Measurements from ENCODE around the gene HMX2.
"Not testable (repeated sequence)": the region's sequence is repeated elsewhere in the genome, so short reads cannot be mapped to it uniquely, and the experiment has no call there.

HMX2 gene

GRCh38 chr10:123153486-123154091, 5.7 kb downstream of the HMX2 start:
- DNase-seq (ENCODE audit: low read depth) = no peak

- DNase-seq (ENCODE audit: low read depth) = peak; percentile 87
These were observed 6.3 kb downstream of the HMX2 start, which contains the start of gene BUB3 for GRCh38 chr10:123154092-123154710. Gene BUB3, plus strand, starts transcription at chr10:123154402. Its CDS starts 516 bp downstream, at chr10:123154918.

- DNase-seq (ENCODE audit: low read depth) = no peak
These were observed 7.0 kb downstream of the HMX2 start for GRCh38 chr10:123154711-123155505.

GRCh38 chr10:123156078-123156477, 8.1 kb downstream of the HMX2 start:
- no peak for DNase-seq (ENCODE audit: low read depth)

- DNase-seq (ENCODE audit: low read depth) = no peak
These were observed 9.3 kb downstream of the HMX2 start for GRCh38 chr10:123157210-123157609.

GRCh38 chr10:123158682-123159081, 10.7 kb downstream of the HMX2 start:
- DNase-seq (ENCODE audit: low read depth) = no peak

GRCh38 chr10:123160311-123160980, 12.5 kb downstream of the HMX2 start:
- DNase-seq (ENCODE audit: low read depth) = no peak

GRCh38 chr10:123164319-123164718, 16.4 kb downstream of the HMX2 start:
- no peak for DNase-seq (ENCODE audit: low read depth)

GRCh38 chr10:123165445-123166072, 17.6 kb downstream of the HMX2 start:
- DNase-seq (ENCODE audit: low read depth) = no peak

GRCh38 chr10:123166618-123167017, 18.7 kb downstream of the HMX2 start:
- no peak for DNase-seq (ENCODE audit: low read depth)

- DNase-seq (ENCODE audit: low read depth) = no peak
These were observed 23.0 kb downstream of the HMX2 start for GRCh38 chr10:123170961-123171360.

GRCh38 chr10:123171616-123172015, 23.7 kb downstream of the HMX2 start:
- not testable (repeated sequence) for DNase-seq (ENCODE audit: low read depth)

- no peak for DNase-seq (ENCODE audit: low read depth)
These were observed 27.8 kb downstream of the HMX2 start for GRCh38 chr10:123175389-123176387.

GRCh38 chr10:123178390-123178789, 30.5 kb downstream of the HMX2 start:
- not testable (repeated sequence) for DNase-seq (ENCODE audit: low read depth)

- no peak for DNase-seq (ENCODE audit: low read depth)
These were observed 32.5 kb downstream of the HMX2 start for GRCh38 chr10:123180101-123181090.

- DNase-seq (ENCODE audit: low read depth) = no peak
These were observed 35.8 kb downstream of the HMX2 start for GRCh38 chr10:123183724-123184123.

GRCh38 chr10:123187781-123188180, 39.8 kb downstream of the HMX2 start:
- DNase-seq (ENCODE audit: low read depth) = no peak

GRCh38 chr10:123191886-123192285, 44.0 kb downstream of the HMX2 start:
- DNase-seq (ENCODE audit: low read depth) = no peak

GRCh38 chr10:123194056-123194455, 46.1 kb downstream of the HMX2 start:
- no peak for DNase-seq (ENCODE audit: low read depth)

Measured in activated T-cell treated with anti-CD3 and anti-CD28 coated beads for 1 hour (primary cell).